K562 (cell line): Measurements from ENCODE around the gene CPT1C. TPM values are rescaled to one million over a fixed set of nuclear protein-coding genes. Genes with fewer than 3 reads are reported as not detected.

Experiments
- ATAC-seq: fragments of 200-7000 bp; cut with Tn5 transposase; 3 replicates; pipeline ENCODE4 v1.9.1; 2020; ENCODE audit warnings: moderate library complexity
- BruUV-seq: library from RNA; stranded (reverse); fragments of 400-500 nt; replicated peaks from 2 replicates; lab custom pipeline; 2021; lab: Mats Ljungman, UMichigan
- CTCF ChIA-PET: fragments of 300-600 bp; formaldehyde crosslinking; extraction: SDS; loops from one replicate; lab custom pipeline; 2021; ENCODE audit warnings: low intra/inter-chr PET ratio; lab: Yijun Ruan, JAX
- POLR2A ChIA-PET: fragments of 300-600, 350-650 bp; sonication (Branson Sonifier 250); formaldehyde crosslinking; extraction: SDS; loops from one replicate; lab custom pipeline; 2021; ENCODE audit warnings: antibody characterized with exemption, inconsistent platforms; lab: Yijun Ruan, JAX
- DNase-seq, 4 experiments: peaks; one replicate each; pipeline versions ENCODE4 v3.0.0 to v3.0.0-alpha.2; 2011 to 2018; ENCODE audit warnings: low spot score in 3 of 4, mixed read lengths in 3 of 4; ENCODE audit errors: extremely low read depth in 1 of 4
- FAIRE-seq: peaks from 2 replicates; lab custom pipeline; 2011; peaks lifted over from hg19 to GRCh38; lab: Jason Lieb, UNC
- H2AFZ ChIP-seq: 2 replicates; pipeline ENCODE4 v1.6.0; 2011; ENCODE audit warnings: low read depth, low read length, control low read depth, inconsistent platforms
- H3K27ac ChIP-seq: fragments of 200-600 bp; 3 replicates; pipeline ENCODE4 v1.8.0; 2011; ENCODE audit warnings: low read depth, mild to moderate bottlenecking, control low read depth, inconsistent platforms, low read length, moderate library complexity, mixed read lengths; ENCODE audit errors: extremely low read depth
- H3K27me3 ChIP-seq, 2 experiments: fragments of 300-600 bp in 1 of 2; 2 replicates in 1 of 2; 3 replicates in 1 of 2; pipeline versions ENCODE4 v1.6.0 to v1.8.0; 2011; ENCODE audit warnings: inconsistent platforms in 2 of 2, low read length in 2 of 2, mild to moderate bottlenecking in 1 of 2, mixed read lengths in 1 of 2, moderate library complexity in 1 of 2; ENCODE audit not compliant: control insufficient read depth in 2 of 2, insufficient read depth in 2 of 2
- H3K36me3 ChIP-seq: fragments of 300-600 bp; 3 replicates; pipeline ENCODE4 v1.8.0; 2011; ENCODE audit warnings: mild to moderate bottlenecking, low read length, inconsistent platforms; ENCODE audit not compliant: control insufficient read depth, insufficient read depth
- H3K4me1 ChIP-seq, 2 experiments: fragments of 200-600 bp in 1 of 2; replicated peaks in 1 of 2; 2 replicates in 1 of 2; 3 replicates in 1 of 2; pipeline versions ENCODE4 v1.5.1 to v1.8.0; 2011; ENCODE audit warnings: inconsistent platforms in 2 of 2, low read length in 2 of 2, mild to moderate bottlenecking in 1 of 2, mixed read lengths in 1 of 2, moderate library complexity in 1 of 2; ENCODE audit not compliant: control insufficient read depth in 2 of 2, insufficient read depth in 2 of 2
- H3K4me2 ChIP-seq: 2 replicates; pipeline ENCODE4 v1.6.1; 2011; ENCODE audit warnings: low read length, control low read depth, inconsistent platforms, mixed read lengths; ENCODE audit not compliant: insufficient read depth
- H3K4me3 ChIP-seq: fragments of 200-600 bp; sonication (generic), shearing (Covaris generic); 2 replicates; pipeline ENCODE4 v1.5.1; 2016; ENCODE audit warnings: control low read depth, inconsistent platforms
- H3K79me2 ChIP-seq: fragments of 200-600 bp; 3 replicates; pipeline ENCODE4 v1.8.0; 2011; ENCODE audit warnings: low read length, inconsistent platforms; ENCODE audit not compliant: control insufficient read depth, insufficient read depth
- H3K9ac ChIP-seq, 2 experiments: 2 replicates each; pipeline versions ENCODE4 v1.6.0 to v1.6.1; 2011; ENCODE audit warnings: low read depth in 2 of 2, low read length in 2 of 2, control low read depth in 1 of 2, inconsistent platforms in 1 of 2, mild to moderate bottlenecking in 1 of 2, mixed read lengths in 1 of 2; ENCODE audit not compliant: insufficient read depth in 1 of 2
- H3K9me1 ChIP-seq: one replicate; pipeline ENCODE4 v1.6.0; 2011; ENCODE audit warnings: inconsistent platforms, mild to moderate bottlenecking, low read length, moderate library complexity; ENCODE audit not compliant: control insufficient read depth, insufficient read depth
- H3K9me3 ChIP-seq: replicated peaks from 2 replicates; pipeline ENCODE4 v1.5.1; 2011; ENCODE audit warnings: low read depth, low read length, inconsistent platforms; ENCODE audit not compliant: control insufficient read depth, insufficient read depth
- H4K20me1 ChIP-seq: replicated peaks from 2 replicates; pipeline ENCODE4 v1.6.1; 2011; ENCODE audit warnings: low read length, inconsistent platforms, mixed read lengths; ENCODE audit not compliant: control insufficient read depth, insufficient read depth
- SMARCA4 ChIP-seq: fragments of 450-650 bp; IDR thresholded peaks from 2 replicates; pipeline ENCODE4 v1.6.1; 2016
- ZBTB33 ChIP-seq: sonication (generic); formaldehyde crosslinking; IDR thresholded peaks from 2 replicates; pipeline ENCODE4 v1.8.1; 2023; ENCODE audit warnings: mild to moderate bottlenecking, missing genetic modification reagents
- WGBS: fragments of 100-300 bp; shearing (Covaris generic); methylation state at CpG from one replicate; pipeline ENCODE4 v1.1.6; 2016; ENCODE audit warnings: low coverage, mixed read lengths; ENCODE audit not compliant: insufficient coverage; ENCODE audit errors: missing lambda C conversion rate; 5-methylcytosine and 5-hydroxymethylcytosine counted together
- in situ Hi-C: fragments of 300-500 bp; cut with MboI; formaldehyde crosslinking; loops from 4 replicates; pipeline ENCODE4 v1.15.0; 2018; ENCODE audit warnings: inconsistent platforms, mixed read lengths
- intact Hi-C: fragments of 100-400 bp; cut with micrococcal nuclease; formaldehyde crosslinking; loops from 2 replicates; pipeline ENCODE4 v1.14.2; 2022
- polyA plus RNA-seq, 8 experiments: library from polyadenylated mRNA; depleted of rRNA in 4 of 8; stranded (reverse) in 5 of 8; unstranded in 3 of 8; fragments of >200 nt; fragmentation: Nextera tagmentation in 2 of 8; fragmentation: Illumina TruSeq in 1 of 8; extraction: Ambion mirVana in 2 of 8; extraction: Trizol in 1 of 8; gene quantifications; 2 replicates each; pipeline versions ENCODE4 v1.2.1 to v1.2.3, GENCODE V29; 2011 to 2014; ENCODE audit warnings: inconsistent platforms in 1 of 8, missing spikeins in 1 of 8
- total RNA-seq, 7 experiments: library from RNA; depleted of rRNA in 6 of 7; stranded (reverse); fragments of >200 nt in 6 of 7; fragmentation: Illumina TruSeq in 2 of 7; extraction: Trizol in 2 of 7; gene quantifications; 2 replicates each; pipeline versions ENCODE4 v1.2.1 to v1.2.3, GENCODE V29; 2011 to 2021; ENCODE audit warnings: low replicate concordance in 1 of 7

CPT1C gene
- total and polyA plus RNA-seq, 9 of the 15 experiments (the other 6 are each of a cell fraction or from before 2014, with no cell fraction given), result 1.9 to 12.3 (median 3.0) TPM

GRCh38 chr19:49701271-49701786 lies 10.4 kb downstream of the CPT1C start:
- intact Hi-C loops, result no loop called here
- Histone ChIP-seq H3K4me1 (peaks cover 10 to 23% of the 10 kb centered on the region in 2 experiments; a peak in 4 of 5 replicates), H3K27ac (no peak overlapping the region), H3K27me3 (no peaks in the 10 kb centered on the region), H2AFZ (peak overlapping the region; percentile 94), H3K9ac (peak overlapping the region; percentile 33 to 52; a peak in 1 of 4 replicates), H3K9me1 (no peaks in the 10 kb centered on the region), H4K20me1 (no peaks in the 10 kb centered on the region), H3K36me3 (no peaks in the 10 kb centered on the region), H3K9me3 (no peaks in the 10 kb centered on the region), H3K4me2 (no peak overlapping the region), H3K4me3 (no peak overlapping the region), H3K79me2 (no peaks in the 10 kb centered on the region)
- ATAC-seq (peak; percentile 16), FAIRE-seq (no peak), DNase-seq (peak in 2 of 4 experiments; percentile 54 to 57)
- in situ Hi-C loops, result no loop called here
- 93% methylated on average over 18 of the region's 40 CpGs for WGBS
- ChIA-PET CTCF (interaction anchor here (0.6 kb wide), 1 partner anchor 17 kb away, joined by 3 read pairs; no protein-coding TSS in a partner anchor), POLR2A (interaction anchor here (1.6 kb wide), 1 partner anchor 15 kb away, joined by 5 read pairs; no protein-coding TSS in a partner anchor)
- TF ChIP-seq SMARCA4 (no peak), ZBTB33 (CRISPR knock-in tag) (peak; percentile 97)
- BruUV-seq, result no TSS peak
